ENCODE data around the gene DENND5A. TPM values are rescaled to one million over a fixed set of nuclear protein-coding genes. Genes with fewer than 3 reads are reported as not detected.

Gene DENND5A
- total and polyA plus RNA-seq, 10 of the 15 experiments (the other 5 are each of a cell fraction or from before 2014, with no cell fraction given): 15.6 to 157 (median 85.1) TPM

DNA sequence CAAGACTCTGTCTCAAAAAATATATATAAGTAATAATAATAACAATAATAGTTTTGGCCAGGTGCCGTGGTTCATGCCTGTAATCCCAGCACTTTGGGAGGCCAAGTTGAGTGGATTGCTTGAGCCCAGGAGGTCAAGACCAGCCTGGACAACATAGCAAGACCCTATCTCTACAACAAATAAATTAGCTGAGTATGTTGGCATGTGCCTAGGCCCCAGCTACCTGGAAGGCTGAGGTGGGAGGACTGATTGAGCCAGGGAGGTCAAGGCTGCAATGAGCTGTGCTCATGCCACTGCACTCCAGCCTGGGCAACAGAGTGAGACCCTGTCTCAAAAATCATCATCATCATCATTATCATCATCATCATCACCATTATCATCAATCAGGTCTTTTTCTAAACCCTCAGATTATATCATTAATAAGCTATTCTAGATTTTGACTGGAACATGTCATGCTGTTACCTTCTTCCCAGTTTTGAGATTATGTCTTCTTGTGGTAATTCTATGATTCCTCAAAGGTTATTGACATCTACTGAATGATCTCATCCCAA is 39.3 kb downstream of the DENND5A start:
- Histone ChIP-seq H3K27me3 (replicated peaks in 1 of 2; ENCODE audit: control insufficient read depth in 2 of 2, insufficient read depth in 2 of 2, low read length in 1 of 2) (no peaks in the 10 kb centered on the region), H3K4me3 (no peak overlapping the region), H3K36me3 (ENCODE audit: control insufficient read depth in 2 of 2, insufficient read depth in 2 of 2, low read length in 1 of 2) (no peaks in the 10 kb centered on the region), H3K9ac (ENCODE audit: control insufficient read depth, insufficient read depth, low read length) (no peak overlapping the region), H4K20me1 (ENCODE audit: control insufficient read depth, insufficient read depth) (no peaks in the 10 kb centered on the region), H3K79me2 (ENCODE audit: control insufficient read depth, insufficient read depth, low read length) (peaks cover 16% of the 10 kb centered on the region), H3K9me3 (replicated peaks; ENCODE audit: control insufficient read depth, insufficient read depth, low read length) (no peaks in the 10 kb centered on the region), H3K27ac (ENCODE audit: control insufficient read depth, insufficient read depth) (no peak overlapping the region), H2AFZ (ENCODE audit: control insufficient read depth, low read depth, low read length) (no peak overlapping the region), H3K4me1 (ENCODE audit: control insufficient read depth, insufficient read depth, low read length) (peaks cover 3% of the 10 kb centered on the region; the same call in 1 of the 2 replicates), H3K4me2 (ENCODE audit: control insufficient read depth, insufficient read depth) (no peak overlapping the region)
- ChIA-PET CTCF (interaction anchor here (0.6 to 1.7 kb wide), 4 partner anchors 10 to 88 kb away, joined by 3 to 5 read pairs (median 4); no protein-coding TSS in a partner anchor), POLR2A (interaction anchor here (1.1 to 1.3 kb wide), 3 partner anchors 9 to 160 kb away, joined by 3 to 5 read pairs (median 3); no protein-coding TSS in a partner anchor), SMC1A (ENCODE audit: uncharacterized antibody, unreplicated experiment) (interaction anchor here (0.6 to 1.9 kb wide), 6 partner anchors 13 to 59 kb away, joined by 3 to 9 read pairs (median 4); no protein-coding TSS in a partner anchor), RAD21 (ENCODE audit: unreplicated experiment) (interaction anchor here (1.7 kb wide), 1 partner anchor 14 kb away, joined by 8 read pairs; no protein-coding TSS in a partner anchor)
- TF ChIP-seq, protein P1, sequence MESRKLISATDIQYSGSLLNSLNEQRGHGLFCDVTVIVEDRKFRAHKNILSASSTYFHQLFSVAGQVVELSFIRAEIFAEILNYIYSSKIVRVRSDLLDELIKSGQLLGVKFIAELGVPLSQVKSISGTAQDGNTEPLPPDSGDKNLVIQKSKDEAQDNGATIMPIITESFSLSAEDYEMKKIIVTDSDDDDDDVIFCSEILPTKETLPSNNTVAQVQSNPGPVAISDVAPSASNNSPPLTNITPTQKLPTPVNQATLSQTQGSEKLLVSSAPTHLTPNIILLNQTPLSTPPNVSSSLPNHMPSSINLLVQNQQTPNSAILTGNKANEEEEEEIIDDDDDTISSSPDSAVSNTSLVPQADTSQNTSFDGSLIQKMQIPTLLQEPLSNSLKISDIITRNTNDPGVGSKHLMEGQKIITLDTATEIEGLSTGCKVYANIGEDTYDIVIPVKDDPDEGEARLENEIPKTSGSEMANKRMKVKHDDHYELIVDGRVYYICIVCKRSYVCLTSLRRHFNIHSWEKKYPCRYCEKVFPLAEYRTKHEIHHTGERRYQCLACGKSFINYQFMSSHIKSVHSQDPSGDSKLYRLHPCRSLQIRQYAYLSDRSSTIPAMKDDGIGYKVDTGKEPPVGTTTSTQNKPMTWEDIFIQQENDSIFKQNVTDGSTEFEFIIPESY (IDR thresholded peaks at IDR 0.05): no peak
- TF ChIP-seq STAT1 (conservative IDR thresholded peaks at IDR 0.05) (no peak), PAX8 (IDR thresholded peaks at IDR 0.05) (no peak), NFYB (IDR thresholded peaks at IDR 0.05; ENCODE audit: insufficient read depth, low read depth, low read length) (no peak), BRCA1 (IDR thresholded peaks at IDR 0.05; ENCODE audit: low read depth, low read length) (no peak), ZNF622 (IDR thresholded peaks at IDR 0.05) (no peak), KLF5 (IDR thresholded peaks at IDR 0.05; ENCODE audit: partially characterized antibody) (no peak), TBL1XR1 (IDR thresholded peaks at IDR 0.05; ENCODE audit: low read depth, low read length) (no peak), CEBPB (IDR thresholded peaks at IDR 0.05; ENCODE audit: borderline replicate concordance in 1 of 2, low read depth in 2 of 2, low read length in 2 of 2) (no peak), HCFC1 (IDR thresholded peaks at IDR 0.05; ENCODE audit: low read length) (no peak)
- TF ChIP-seq, protein P2, sequence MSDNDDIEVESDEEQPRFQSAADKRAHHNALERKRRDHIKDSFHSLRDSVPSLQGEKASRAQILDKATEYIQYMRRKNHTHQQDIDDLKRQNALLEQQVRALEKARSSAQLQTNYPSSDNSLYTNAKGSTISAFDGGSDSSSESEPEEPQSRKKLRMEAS (IDR thresholded peaks at IDR 0.05; ENCODE audit: low read depth, low read length): no peak
- TF ChIP-seq, protein P3, sequence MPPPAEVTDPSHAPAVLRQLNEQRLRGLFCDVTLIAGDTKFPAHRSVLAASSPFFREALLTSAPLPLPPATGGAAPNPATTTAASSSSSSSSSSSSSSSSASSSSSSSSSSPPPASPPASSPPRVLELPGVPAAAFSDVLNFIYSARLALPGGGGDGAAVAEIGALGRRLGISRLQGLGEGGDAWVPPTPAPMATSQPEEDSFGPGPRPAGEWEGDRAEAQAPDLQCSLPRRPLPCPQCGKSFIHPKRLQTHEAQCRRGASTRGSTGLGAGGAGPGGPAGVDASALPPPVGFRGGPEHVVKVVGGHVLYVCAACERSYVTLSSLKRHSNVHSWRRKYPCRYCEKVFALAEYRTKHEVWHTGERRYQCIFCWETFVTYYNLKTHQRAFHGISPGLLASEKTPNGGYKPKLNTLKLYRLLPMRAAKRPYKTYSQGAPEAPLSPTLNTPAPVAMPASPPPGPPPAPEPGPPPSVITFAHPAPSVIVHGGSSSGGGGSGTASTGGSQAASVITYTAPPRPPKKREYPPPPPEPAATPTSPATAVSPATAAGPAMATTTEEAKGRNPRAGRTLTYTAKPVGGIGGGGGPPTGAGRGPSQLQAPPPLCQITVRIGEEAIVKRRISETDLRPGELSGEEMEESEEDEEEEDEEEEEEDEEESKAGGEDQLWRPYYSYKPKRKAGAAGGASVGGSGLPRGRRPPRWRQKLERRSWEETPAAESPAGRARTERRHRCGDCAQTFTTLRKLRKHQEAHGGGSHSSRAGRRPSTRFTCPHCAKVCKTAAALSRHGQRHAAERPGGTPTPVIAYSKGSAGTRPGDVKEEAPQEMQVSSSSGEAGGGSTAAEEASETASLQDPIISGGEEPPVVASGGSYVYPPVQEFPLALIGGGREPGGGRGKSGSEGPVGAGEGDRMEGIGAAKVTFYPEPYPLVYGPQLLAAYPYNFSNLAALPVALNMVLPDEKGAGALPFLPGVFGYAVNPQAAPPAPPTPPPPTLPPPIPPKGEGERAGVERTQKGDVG (CRISPR knock-in tag; IDR thresholded peaks at IDR 0.05): no peak
- no peak for ATAC-seq
- intact Hi-C loops (cut with micrococcal nuclease; ENCODE audit: unreplicated experiment): no loop called here
- no TSS peak for BruUV-seq (replicated peaks)
- FAIRE-seq: no peak
- in situ Hi-C loops (cut with MboI): no loop called here
- no peak for DNase-seq (ENCODE audit: low read depth, low spot score)
- 100% methylated on average over 1 of the region's 1 CpG for WGBS (ENCODE audit: insufficient coverage, insufficient replicate concordance, low lambda C conversion rate, missing lambda C conversion rate)
